ENCODE measurements around the gene NUB1.

Gene NUB1

GRCh38 chr7:151423936-151424335 is 82.3 kb downstream of the NUB1 start:
- no peak for DNase-seq (ENCODE audit: low read depth in 3 of 3)

- no peak for DNase-seq (ENCODE audit: low read depth in 3 of 3)
Observed at GRCh38 chr7:151424799-151425198, 83.2 kb downstream of the NUB1 start.

GRCh38 chr7:151425670-151426440 is 84.2 kb downstream of the NUB1 start:
- no peak for DNase-seq (ENCODE audit: low read depth in 3 of 3)

GRCh38 chr7:151426441-151426903 is 84.9 kb downstream of the NUB1 start:
- no peak for DNase-seq (ENCODE audit: low read depth in 3 of 3)

GRCh38 chr7:151426904-151427704 is 85.5 kb downstream of the NUB1 start:
- DNase-seq (ENCODE audit: low read depth in 3 of 3) = no peak

GRCh38 chr7:151427705-151428377 is 86.2 kb downstream of the NUB1 start:
- DNase-seq (ENCODE audit: low read depth in 3 of 3) = no peak

Measured in stimulated activated CD4-positive, alpha-beta T cell treated with anti-CD3 and anti-CD28 coated beads, TNF-alpha, amount 100 ng/mL, for 48 hours (primary cell).